ENCODE measurements around the gene MYO10.
A peak's percentile ranks its signal among the peaks of the same experiment; 100 is the strongest.
"Not testable (repeated sequence)": the region's sequence is repeated elsewhere in the genome, so short reads cannot be mapped to it uniquely, and the experiment has no call there.

MYO10 gene

DNA sequence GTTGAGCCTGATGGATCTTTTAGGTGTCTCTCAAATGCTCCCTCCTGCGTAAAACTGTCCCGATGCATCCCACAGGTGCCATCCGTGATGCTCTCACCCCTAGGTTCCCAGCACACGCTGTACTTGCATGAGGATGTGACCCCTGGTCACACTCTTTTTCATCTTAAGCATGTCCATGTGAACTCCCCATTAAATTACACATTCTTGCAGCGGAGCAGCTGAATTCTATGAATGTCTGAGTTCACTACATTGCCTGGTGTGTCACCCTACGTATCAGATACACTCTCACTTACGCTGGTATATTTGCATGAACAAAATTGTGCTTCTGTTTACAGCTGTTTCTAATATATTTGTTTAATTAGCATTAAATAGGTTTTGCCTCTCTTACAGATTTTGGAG is 214.0 kb downstream of the MYO10 start:
- ChIA-PET CTCF (interaction anchor here (1.1 kb wide), 1 partner anchor 55 kb away, joined by 3 read pairs; no protein-coding TSS in a partner anchor), POLR2A (no interaction called here)
- no peak for TF ChIP-seq ARNT (IDR thresholded peaks at IDR 0.05)
- TF ChIP-seq ZNF384 (IDR thresholded peaks at IDR 0.05), result no peak
- TF ChIP-seq HDGF (IDR thresholded peaks at IDR 0.05; ENCODE audit: borderline replicate concordance), result no peak
- TF ChIP-seq NFRKB (IDR thresholded peaks at IDR 0.05), result no peak
- TF ChIP-seq SP1 (IDR thresholded peaks at IDR 0.05), result no peak
- TF ChIP-seq TARDBP (IDR thresholded peaks at IDR 0.05), result no peak
- no peak for TF ChIP-seq FOXK2 (IDR thresholded peaks at IDR 0.05)
- TF ChIP-seq FOXA1 (IDR thresholded peaks at IDR 0.05), result no peak
- no peak for TF ChIP-seq L3MBTL2 (conservative IDR thresholded peaks at IDR 0.05)
- TF ChIP-seq LEF1 (IDR thresholded peaks at IDR 0.05; ENCODE audit: borderline replicate concordance), result no peak
- no peak for TF ChIP-seq BHLHE40 (IDR thresholded peaks at IDR 0.05; ENCODE audit: borderline replicate concordance)
- TF ChIP-seq CTBP1 (IDR thresholded peaks at IDR 0.05; ENCODE audit: borderline replicate concordance), result no peak
- no peak for TF ChIP-seq SUZ12 (IDR thresholded peaks at IDR 0.05)
- no peak for DNase-seq (ENCODE audit: extremely low spot score)

DNA sequence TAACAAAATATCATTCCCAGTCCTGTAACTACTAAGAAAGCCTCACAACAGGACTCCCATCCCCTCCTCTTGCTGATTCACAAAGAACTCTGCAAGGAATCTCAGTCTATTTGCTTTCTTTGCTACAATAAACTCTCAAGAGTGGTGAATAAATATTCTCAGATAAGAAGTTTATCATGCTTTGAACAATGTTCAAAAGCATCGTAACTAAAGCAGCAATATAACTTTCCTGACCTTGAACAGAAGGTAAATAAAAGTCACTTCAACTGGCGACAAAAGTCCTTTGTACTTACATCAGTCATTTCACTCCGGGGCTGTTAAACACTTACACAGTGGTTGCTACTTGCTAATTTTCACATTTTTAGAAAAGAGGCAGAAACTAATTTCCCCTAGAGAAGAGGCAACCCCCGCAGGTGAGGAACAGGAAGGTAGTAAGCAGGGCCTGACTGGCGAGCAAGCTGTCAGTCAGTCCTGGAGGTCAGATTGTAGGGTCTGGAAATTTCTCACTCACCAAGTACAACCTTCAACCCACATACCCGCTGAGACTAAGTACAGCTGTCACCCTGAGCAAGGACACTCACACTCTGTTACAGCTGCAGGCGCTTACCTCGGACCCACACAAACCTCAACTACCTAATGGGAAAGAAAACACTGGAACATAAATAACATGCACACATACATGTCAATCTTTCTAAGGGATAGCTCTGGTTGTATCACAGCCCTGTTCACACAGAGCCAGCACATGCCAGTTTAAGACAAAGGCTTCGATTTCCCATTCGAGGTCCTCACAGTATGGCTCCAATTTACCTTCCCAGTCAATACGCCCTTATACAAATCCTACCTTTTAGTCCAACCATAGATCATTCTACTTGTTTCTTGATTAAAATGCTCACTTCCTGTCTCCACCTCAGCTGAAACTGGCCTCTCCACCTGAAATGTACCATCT is 214.7 kb downstream of the MYO10 start:
- ChIA-PET POLR2A (no interaction called here), CTCF (interaction anchor here (0.6 to 1.1 kb wide), 2 partner anchors 55 to 172 kb away, joined by 3 read pairs; no protein-coding TSS in a partner anchor)
- TF ChIP-seq, protein P1, sequence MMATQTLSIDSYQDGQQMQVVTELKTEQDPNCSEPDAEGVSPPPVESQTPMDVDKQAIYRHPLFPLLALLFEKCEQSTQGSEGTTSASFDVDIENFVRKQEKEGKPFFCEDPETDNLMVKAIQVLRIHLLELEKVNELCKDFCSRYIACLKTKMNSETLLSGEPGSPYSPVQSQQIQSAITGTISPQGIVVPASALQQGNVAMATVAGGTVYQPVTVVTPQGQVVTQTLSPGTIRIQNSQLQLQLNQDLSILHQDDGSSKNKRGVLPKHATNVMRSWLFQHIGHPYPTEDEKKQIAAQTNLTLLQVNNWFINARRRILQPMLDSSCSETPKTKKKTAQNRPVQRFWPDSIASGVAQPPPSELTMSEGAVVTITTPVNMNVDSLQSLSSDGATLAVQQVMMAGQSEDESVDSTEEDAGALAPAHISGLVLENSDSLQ (IDR thresholded peaks at IDR 0.05), result peak; percentile 61
- TF ChIP-seq BHLHE40 (IDR thresholded peaks at IDR 0.05; ENCODE audit: borderline replicate concordance) (no peak), SUZ12 (IDR thresholded peaks at IDR 0.05) (no peak)
- DNase-seq (ENCODE audit: extremely low spot score), result peak; percentile 23

DNA sequence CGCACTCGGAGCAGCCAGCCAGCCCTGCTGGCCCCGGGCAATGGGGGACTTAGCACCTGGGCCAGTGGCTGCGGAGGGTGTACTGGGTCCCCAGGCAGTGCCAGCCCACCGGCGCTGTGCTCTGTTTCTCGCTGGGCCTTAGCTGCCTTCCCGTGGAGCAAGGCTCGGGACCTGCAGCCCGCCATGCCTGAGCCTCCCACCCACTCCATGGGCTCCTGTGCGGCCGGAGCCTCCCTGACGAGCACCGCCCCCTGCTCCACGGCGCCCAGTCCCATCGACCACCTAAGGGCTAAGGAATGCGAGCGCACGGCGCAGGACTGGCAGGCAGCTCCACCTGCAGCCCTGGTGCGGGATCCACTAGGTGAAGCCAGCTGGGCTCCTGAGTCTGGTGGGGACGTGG is 218.1 kb downstream of the MYO10 start:
- CTCF ChIA-PET; POLR2A ChIA-PET; DNase-seq (ENCODE audit: extremely low spot score): not testable (repeated sequence)

DNA sequence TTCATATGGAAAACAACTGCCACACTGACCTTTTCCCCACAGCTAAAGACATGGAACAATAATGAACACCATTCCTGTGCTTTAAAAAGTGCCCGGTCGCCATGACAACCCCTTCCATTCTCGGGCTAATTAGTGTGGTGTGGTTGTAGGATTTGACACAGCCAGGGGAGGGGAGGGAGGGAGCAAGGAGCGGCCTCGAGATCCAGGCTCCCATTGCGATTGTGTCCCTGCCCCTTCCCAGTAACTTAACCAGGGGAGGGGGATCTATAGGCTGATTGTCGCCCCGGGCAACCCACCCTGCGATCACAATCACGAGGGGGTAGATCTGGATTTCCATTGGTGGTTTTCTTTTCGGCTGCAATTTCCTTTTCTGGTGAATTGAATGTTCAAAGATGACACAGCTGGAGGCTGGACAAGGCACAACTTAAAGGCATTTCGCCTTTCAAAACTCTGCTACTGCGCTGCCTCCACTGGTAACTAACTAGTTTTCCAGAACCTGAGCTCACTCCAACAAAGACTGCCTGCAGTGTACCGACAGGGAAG is 222.6 kb downstream of the MYO10 start:
- DNase-seq (ENCODE audit: extremely low spot score), result no peak
- POLR2A ChIA-PET, result interaction anchor here (0.6 kb wide), 1 partner anchor 277 kb away, joined by 3 read pairs; no protein-coding TSS in a partner anchor
- CTCF ChIA-PET, result no interaction called here
- TF ChIP-seq FOXK2 (IDR thresholded peaks at IDR 0.05), result no peak
- no peak for TF ChIP-seq TARDBP (IDR thresholded peaks at IDR 0.05)
- TF ChIP-seq ZNF384 (IDR thresholded peaks at IDR 0.05), result no peak
- no peak for TF ChIP-seq SUZ12 (IDR thresholded peaks at IDR 0.05)
- TF ChIP-seq SP1 (IDR thresholded peaks at IDR 0.05), result no peak
- no peak for TF ChIP-seq CTBP1 (IDR thresholded peaks at IDR 0.05; ENCODE audit: borderline replicate concordance)

DNA sequence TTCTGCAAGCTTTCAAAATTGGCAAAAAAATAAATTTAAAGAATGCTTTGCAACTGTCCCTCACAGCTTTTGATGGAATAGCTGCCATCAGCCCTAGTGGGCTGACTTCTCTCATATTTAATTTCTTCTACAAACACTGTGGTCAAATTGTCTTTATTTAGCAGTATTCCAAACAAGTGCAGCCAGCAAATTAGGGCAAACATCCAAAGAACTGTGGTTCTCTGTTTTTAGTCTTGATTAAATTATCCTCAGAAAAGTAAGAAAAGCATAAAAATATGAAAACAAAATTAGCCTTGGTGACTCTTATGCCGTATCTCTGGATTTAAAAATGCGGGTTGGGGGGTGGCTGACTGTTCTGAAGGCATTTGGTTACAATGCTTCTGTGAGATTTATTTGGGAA is 223.5 kb downstream of the MYO10 start:
- TF ChIP-seq ELF4 (IDR thresholded peaks at IDR 0.05) (no peak), SP1 (IDR thresholded peaks at IDR 0.05) (no peak), FOXA1 (IDR thresholded peaks at IDR 0.05) (no peak)
- CTCF ChIA-PET, result interaction anchor here (0.7 kb wide), 1 partner anchor 606 kb away, joined by 6 read pairs; no protein-coding TSS in a partner anchor
- POLR2A ChIA-PET, result no interaction called here
- no peak for DNase-seq (ENCODE audit: extremely low spot score)

DNA sequence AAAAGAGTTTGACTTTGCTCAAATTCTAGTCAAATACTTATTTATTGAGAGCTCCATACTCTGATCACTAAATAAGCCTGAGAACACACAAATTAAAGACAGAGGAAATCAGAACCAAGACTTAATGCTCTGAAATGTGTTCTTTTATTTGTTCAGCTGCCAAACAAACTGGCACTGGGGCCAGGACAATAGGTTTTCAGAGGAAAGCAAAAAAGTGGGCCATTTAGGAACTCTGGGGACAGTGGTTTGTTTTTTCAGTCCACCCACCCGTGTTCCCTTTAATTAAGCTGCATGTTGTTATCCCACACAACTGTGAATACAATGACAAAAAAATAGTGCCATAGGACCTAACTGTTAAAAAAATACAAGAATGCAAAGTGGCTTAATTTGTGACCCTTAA is 223.9 kb downstream of the MYO10 start:
- TF ChIP-seq BHLHE40 (IDR thresholded peaks at IDR 0.05; ENCODE audit: borderline replicate concordance) (no peak), L3MBTL2 (conservative IDR thresholded peaks at IDR 0.05) (no peak), ARNT (IDR thresholded peaks at IDR 0.05) (no peak), NFRKB (IDR thresholded peaks at IDR 0.05) (no peak), SP1 (IDR thresholded peaks at IDR 0.05) (no peak), FOXM1 (IDR thresholded peaks at IDR 0.05; ENCODE audit: borderline replicate concordance) (no peak), HDGF (IDR thresholded peaks at IDR 0.05; ENCODE audit: borderline replicate concordance) (no peak), FOXA1 (IDR thresholded peaks at IDR 0.05) (no peak), ZNF384 (IDR thresholded peaks at IDR 0.05) (no peak), TARDBP (IDR thresholded peaks at IDR 0.05) (no peak), ELF4 (IDR thresholded peaks at IDR 0.05) (no peak), SUZ12 (IDR thresholded peaks at IDR 0.05) (no peak)
- TF ChIP-seq, protein P1 (IDR thresholded peaks at IDR 0.05), result no peak
- ChIA-PET POLR2A (no interaction called here), CTCF (interaction anchor here (0.7 kb wide), 1 partner anchor 607 kb away, joined by 6 read pairs; no protein-coding TSS in a partner anchor)
- no peak for DNase-seq (ENCODE audit: extremely low spot score)

DNA sequence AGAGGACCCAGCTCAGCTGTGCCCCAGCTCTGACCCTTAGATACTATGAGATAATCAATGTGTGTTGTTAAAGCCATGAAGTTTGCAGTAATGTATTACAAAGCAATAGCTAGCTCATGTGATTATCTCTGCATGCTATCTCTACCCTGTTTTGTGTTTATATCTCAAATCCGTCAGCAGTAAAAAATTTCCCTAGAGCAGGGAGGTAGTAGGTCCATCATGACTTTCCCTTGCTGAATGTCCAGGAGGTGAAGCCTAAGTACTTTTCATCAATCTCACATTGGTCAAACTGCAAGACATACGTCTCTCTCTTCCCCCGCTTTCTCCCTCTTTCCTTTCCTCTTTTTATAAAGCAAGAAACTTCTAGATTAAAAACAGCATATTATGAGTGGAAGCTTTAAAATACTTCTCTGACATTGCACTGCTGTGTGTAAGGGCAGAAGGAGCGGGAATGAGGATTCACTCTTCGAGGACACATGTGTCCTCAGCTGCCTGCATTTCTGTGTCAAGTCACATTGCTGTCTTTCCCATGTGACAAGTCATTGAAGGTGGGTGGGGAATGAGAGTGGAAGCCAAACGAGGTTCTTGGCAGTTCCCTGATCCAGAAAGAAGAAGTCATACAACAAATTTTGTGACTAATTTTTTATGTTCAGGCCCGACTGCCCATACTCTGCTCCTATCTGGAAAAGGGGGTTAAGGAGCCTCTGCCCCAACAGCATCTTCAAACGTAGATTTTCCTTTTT is 226.2 kb downstream of the MYO10 start:
- DNase-seq (ENCODE audit: extremely low spot score), result no peak
- ChIA-PET CTCF (no interaction called here), POLR2A (no interaction called here)
- TF ChIP-seq FOXA1 (IDR thresholded peaks at IDR 0.05) (no peak), SUZ12 (IDR thresholded peaks at IDR 0.05) (no peak), SP1 (IDR thresholded peaks at IDR 0.05) (no peak), ELF4 (IDR thresholded peaks at IDR 0.05) (no peak), CTBP1 (IDR thresholded peaks at IDR 0.05; ENCODE audit: borderline replicate concordance) (no peak), LEF1 (IDR thresholded peaks at IDR 0.05; ENCODE audit: borderline replicate concordance) (no peak), FOXM1 (IDR thresholded peaks at IDR 0.05; ENCODE audit: borderline replicate concordance) (no peak), BHLHE40 (IDR thresholded peaks at IDR 0.05; ENCODE audit: borderline replicate concordance) (no peak), L3MBTL2 (conservative IDR thresholded peaks at IDR 0.05) (no peak), NFRKB (IDR thresholded peaks at IDR 0.05) (no peak), ZNF384 (IDR thresholded peaks at IDR 0.05) (no peak), ARNT (IDR thresholded peaks at IDR 0.05) (no peak), FOXK2 (IDR thresholded peaks at IDR 0.05) (no peak)
- TF ChIP-seq, protein P1 (IDR thresholded peaks at IDR 0.05), result no peak
